Retinal pigment epithelial cell (primary cell): ENCODE results near the gene IQCC.

Experiments used
- DNase-seq: peaks from one replicate; pipeline ENCODE4 v3.0.0-alpha.2; 2010; ENCODE audit warnings: low read depth
- H3K4me3 ChIP-seq: 2 replicates; pipeline ENCODE4 v1.5.1; 2011; ENCODE audit warnings: mild to moderate bottlenecking, low read length, control low read depth, moderate library complexity
- CTCF ChIP-seq: conservative IDR thresholded peaks from 2 replicates; pipeline ENCODE4 v1.5.1; 2011; ENCODE audit warnings: low read depth, low read length, control low read depth, inconsistent platforms

The IQCC gene

GRCh38 chr1:32200226-32201010, 5.1 kb upstream of the IQCC start, which contains the start of gene CCDC28B:
TSS of gene CCDC28B (plus strand) at chr1:32200595. CDS start at chr1:32201936, 1,341 bp downstream.
- peak within 1 kb of the TSS; percentile 73 for H3K4me3 ChIP-seq
- no peak for DNase-seq
- no peak for TF ChIP-seq CTCF

- TF ChIP-seq CTCF, result peak; percentile 18
- H3K4me3 ChIP-seq, result peak overlapping the region; percentile 73
- no peak for DNase-seq
These were observed 4.2 kb upstream of the IQCC start for GRCh38 chr1:32201011-32201855.

GRCh38 chr1:32204943-32205361, 519 bp upstream of the IQCC start:
- no peak for DNase-seq
- H3K4me3 ChIP-seq, result peak overlapping the region; percentile 79
- TF ChIP-seq CTCF, result no peak

GRCh38 chr1:32208469-32208868, 3.0 kb downstream of the IQCC start:
- H3K4me3 ChIP-seq, result no peak overlapping the region
- TF ChIP-seq CTCF, result no peak
- no peak for DNase-seq

GRCh38 chr1:32208891-32209328, 3.4 kb downstream of the IQCC start, which contains the start of gene DCDC2B:
TSS of gene DCDC2B (plus strand) at chr1:32209089. CDS start at chr1:32209094, 5 bp downstream.
- DNase-seq, result peak; percentile 39
- no peak within 1 kb of the TSS for H3K4me3 ChIP-seq
- TF ChIP-seq CTCF, result no peak

GRCh38 chr1:32215629-32216480, 10.4 kb downstream of the IQCC start:
- no peak for DNase-seq
- peak; percentile 85 for TF ChIP-seq CTCF
- H3K4me3 ChIP-seq, result no peak overlapping the region
